ENCODE data around the gene DNAJC9.

DNA sequence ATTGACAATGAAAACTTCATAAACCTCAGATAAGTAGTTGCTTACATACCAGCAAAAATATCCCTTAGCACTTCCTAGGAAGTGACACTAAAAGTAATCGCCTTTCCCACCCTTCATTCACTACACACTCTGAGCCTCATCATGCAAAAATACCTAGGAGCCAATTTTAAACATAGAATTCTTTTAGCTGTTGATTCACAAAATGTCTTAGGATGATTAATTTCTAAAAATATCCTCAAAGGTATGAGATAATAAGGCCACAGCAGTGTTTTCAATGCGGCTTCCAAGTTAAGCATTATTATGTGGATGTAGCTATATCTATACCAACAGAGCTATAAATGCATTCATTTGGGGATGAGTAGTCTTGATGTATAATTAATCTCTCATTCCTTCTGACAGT is 13.2 kb downstream of the DNAJC9 start:
- no peak for TF ChIP-seq EZH2phosphoT487 (IDR thresholded peaks at IDR 0.05; ENCODE audit: borderline replicate concordance, low read length)
- TF ChIP-seq, protein P1, sequence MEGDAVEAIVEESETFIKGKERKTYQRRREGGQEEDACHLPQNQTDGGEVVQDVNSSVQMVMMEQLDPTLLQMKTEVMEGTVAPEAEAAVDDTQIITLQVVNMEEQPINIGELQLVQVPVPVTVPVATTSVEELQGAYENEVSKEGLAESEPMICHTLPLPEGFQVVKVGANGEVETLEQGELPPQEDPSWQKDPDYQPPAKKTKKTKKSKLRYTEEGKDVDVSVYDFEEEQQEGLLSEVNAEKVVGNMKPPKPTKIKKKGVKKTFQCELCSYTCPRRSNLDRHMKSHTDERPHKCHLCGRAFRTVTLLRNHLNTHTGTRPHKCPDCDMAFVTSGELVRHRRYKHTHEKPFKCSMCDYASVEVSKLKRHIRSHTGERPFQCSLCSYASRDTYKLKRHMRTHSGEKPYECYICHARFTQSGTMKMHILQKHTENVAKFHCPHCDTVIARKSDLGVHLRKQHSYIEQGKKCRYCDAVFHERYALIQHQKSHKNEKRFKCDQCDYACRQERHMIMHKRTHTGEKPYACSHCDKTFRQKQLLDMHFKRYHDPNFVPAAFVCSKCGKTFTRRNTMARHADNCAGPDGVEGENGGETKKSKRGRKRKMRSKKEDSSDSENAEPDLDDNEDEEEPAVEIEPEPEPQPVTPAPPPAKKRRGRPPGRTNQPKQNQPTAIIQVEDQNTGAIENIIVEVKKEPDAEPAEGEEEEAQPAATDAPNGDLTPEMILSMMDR (IDR thresholded peaks at IDR 0.05; ENCODE audit: low read depth, low read length, poor library complexity, severe bottlenecking) = no peak

Data from DOHH2 (cell line).